HG03039 (cell line): ENCODE measurements around the gene CRAMP1.
"Not testable (repeated sequence)": the region's sequence is repeated elsewhere in the genome, so short reads cannot be mapped to it uniquely, and the experiment has no call there.

Experiments
- ATAC-seq: cut with Tn5 transposase; IDR thresholded peaks from one replicate; pipeline ENCODE4 v1.9.1; 2021; ENCODE audit warnings: mild to moderate bottlenecking, moderate library complexity; ENCODE audit not compliant: unreplicated experiment

Gene CRAMP1

GRCh38 chr16:1709356-1709755, 97.2 kb downstream of the CRAMP1 start:
- ATAC-seq, result no peak

DNA sequence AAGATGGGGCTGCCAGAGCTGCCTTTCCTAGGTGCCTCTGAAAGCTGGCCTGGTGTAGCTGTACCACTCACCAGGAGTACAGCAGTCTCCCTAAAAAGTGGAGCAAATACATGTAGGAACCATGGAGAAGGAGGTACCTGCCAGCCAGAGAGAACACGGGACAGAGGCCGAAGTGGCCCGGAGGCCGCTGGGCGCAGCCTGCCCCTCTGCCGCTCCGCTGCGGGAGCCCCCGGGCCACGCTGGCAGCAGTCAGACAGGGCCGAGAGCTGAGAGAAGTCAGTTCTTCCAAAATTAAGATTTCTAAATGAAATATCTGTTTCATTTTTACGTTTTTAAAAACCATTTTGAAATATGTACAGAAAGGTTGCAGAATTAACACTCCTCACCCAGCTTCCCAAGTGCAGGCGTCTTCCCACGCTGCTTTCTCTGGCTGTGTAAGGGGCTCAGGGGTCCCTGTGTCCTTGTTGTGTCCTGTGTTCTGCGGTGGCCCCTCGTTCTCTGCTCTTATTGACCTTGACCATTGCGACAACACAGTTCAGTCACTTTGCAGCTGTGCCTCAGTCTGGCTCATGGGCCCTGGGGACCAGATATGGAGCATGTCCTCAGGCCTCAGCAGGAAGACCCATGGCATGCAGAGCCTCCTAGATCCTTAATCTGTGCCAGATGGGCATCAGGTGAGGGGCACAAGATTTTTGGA, 98.8 kb downstream of the CRAMP1 start:
- no peak for ATAC-seq

- ATAC-seq, result no peak
These were observed 100.7 kb downstream of the CRAMP1 start for GRCh38 chr16:1712791-1713261.

- ATAC-seq, result no peak
These were observed 101.2 kb downstream of the CRAMP1 start for GRCh38 chr16:1713331-1713730.

- ATAC-seq, result no peak
These were observed 101.8 kb downstream of the CRAMP1 start for GRCh38 chr16:1713933-1714332.

- no peak for ATAC-seq
These were observed 103.1 kb downstream of the CRAMP1 start for GRCh38 chr16:1715220-1715619.

DNA sequence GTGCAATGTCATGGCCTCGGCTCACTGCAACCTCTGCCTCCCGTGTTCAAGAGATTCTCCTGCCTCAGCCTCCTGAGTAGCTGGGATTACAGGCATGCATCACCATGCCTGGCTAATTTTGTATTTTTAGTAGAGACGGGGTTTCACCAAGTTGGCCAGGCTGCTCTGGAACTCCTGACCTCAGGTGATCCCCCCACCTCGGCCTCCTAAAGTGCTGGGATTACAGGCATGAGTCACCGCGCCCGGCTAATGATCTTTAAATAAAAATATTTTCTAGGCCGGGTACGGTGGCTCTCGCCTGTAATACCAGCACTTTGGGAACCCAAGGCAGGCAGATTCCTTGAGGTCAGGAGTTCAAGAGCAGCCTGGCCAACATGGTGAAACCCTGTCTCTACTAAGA, 106.1 kb downstream of the CRAMP1 start:
- ATAC-seq, result not testable (repeated sequence)

GRCh38 chr16:1719559-1720229, 107.5 kb downstream of the CRAMP1 start:
- not testable (repeated sequence) for ATAC-seq

DNA sequence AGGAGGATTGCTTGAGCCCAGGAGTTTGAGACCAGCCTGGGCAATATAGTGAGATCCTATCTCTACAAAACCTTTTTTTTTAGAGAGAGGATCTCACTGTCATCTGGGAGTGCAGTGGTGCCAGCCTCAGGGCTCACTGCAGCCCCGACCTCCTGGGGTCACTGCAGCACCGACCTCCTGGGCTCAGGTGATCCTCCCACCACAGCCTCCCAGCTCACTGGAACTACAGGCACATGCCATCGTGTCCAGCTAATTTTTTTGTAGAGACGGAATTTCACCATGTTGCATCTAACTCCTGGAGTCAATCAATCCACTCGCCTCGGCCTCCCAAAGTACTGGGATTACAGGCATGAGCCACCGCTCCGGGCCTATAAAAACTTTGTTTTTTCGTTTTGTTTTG, 109.2 kb downstream of the CRAMP1 start:
- ATAC-seq, result no peak

GRCh38 chr16:1723450-1724147, 111.4 kb downstream of the CRAMP1 start:
- no peak for ATAC-seq

DNA sequence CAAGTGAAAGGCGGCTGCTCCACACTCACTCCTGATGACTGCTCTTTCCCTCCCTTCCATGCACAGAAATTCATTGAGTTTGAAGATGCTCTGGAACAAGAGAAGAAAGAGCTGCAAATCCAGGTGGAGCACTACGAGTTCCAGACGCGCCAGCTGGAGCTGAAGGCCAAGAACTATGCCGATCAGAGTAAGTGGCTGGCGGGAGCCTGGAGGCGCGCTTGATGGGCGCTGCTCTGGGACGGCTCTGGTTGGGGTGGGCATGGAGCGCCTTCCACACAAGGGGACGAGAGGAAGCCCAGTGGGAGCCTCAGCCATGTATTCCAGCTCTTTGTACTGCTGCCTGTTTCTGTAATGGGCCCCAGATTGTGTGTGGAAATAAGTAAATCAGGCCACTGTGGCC, 112.3 kb downstream of the CRAMP1 start:
- no peak for ATAC-seq

DNA sequence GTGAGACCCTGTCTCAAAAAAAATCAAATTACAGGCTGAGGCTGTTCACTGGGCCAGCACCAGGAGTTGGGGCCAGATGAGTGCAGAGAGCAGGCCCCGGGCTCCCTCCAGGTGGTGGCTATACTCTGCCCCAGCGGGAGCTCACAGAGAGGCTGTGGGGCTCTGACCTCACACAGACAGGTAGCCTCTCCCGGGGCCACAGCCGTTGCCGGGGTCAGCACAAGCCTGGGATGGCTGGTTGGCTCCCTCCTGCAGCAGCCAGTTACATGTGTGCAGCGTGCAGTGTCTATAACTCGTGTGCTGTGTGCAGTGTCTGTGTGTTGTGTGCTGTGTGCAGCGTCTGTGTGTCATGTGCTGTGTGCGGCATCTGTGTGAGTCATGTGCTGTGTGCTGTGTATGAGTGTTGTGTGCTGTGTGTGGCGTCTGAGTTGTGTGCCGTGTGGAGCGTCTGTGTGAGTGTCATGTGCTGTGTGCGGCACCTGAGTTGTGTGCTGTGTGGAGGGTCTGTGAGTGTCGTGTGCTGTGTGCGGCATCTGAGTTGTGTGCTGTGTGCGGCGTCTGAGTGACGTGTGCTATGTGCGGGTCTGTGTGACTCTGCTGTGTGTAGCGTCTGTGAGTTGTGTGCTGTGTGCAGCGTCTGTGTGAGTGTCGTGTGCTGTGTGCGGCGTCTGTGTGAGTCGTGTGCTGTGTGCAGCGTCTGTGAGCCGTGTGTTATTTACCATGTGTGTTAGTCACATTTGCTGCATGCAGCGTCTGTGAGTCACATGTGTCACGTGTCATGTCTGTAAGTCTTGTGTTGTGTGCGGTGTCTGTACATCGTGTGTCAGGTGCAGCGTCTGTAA, 114.7 kb downstream of the CRAMP1 start:
- ATAC-seq, result no peak
